GM18502 (cell line): ENCODE data around the gene SSTR5.

Experiments
- ATAC-seq: cut with Tn5 transposase; IDR thresholded peaks from one replicate; pipeline ENCODE4 v1.9.1; 2021; ENCODE audit warnings: mild to moderate bottlenecking; ENCODE audit not compliant: unreplicated experiment, poor library complexity

SSTR5 gene

DNA sequence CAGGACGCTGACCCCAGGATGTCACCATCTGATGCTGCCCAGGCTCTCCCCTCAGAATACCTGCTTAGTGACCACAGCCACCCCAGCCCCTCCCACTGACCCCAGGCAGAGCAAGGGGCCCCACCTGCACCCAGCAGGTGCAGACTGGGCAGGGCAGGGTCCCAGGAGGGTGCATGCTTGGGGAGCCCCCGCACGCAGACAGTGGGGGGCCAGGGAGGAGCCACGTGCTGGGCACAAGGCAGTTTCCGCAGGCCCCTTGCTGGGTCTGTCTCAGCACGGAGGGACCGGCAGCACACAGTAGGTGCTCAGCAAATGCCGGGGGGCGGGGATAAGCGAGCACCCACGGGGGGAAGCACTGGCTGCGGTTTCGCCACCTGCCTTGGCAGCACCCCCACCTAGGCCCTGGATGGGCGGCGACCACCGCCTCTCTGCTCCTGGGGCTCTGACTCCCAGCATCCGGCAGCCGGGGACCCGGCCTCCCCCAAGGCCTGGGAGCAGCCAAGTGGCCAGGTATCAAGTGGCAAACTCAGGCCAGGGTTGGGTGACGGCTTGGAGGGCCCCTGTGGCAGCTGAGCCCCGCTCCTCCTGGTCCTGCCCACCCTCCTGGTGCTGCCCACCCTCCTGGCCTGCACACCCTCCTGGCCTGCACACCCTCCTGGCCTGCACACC, 18.7 kb upstream of the SSTR5 start:
- ATAC-seq: no peak

DNA sequence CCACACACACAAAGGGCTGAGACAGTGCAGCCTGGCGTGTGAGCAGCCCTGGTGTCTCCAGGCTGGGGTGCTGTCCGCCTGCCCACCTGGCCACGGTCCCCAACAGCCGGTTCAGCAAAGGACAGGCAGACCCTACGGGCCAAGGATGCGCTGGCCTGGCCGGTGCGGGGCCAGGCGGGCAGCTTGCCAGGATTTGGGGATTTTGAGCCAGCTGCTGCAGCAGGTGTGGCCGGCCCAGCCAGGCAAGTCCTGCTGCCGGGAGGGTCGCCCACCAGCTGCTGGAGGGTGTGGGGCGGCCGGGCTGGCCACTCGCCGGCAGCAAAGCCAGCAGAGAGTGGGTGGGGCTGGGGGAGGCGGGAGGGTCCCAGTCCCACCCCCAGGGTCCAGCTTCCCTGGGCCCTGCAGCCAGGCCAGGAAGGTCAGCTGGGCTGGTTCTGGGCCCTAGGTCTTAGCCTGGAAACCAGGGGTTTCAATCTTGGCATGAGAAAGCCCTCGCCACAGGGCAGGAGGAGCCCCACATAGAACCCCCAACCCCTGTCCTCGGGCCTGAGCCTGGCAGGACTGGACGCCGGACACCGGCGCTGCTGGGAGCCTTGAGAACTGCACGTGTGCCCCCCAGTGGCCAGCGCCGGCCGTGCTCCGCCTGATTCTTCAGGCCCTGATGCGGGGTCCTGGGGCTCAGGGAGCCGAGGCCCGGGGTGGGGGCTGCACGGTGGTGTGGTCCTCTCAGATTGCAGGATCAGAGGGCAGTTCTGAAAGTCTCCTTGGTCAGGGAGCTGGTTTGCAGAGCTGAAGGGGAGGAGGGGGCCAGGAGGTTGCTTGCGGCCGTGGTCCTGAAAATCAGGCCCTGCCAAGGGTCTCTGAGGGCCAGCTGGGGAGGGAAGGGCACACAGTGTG, 17.6 kb upstream of the SSTR5 start:
- no peak for ATAC-seq

DNA sequence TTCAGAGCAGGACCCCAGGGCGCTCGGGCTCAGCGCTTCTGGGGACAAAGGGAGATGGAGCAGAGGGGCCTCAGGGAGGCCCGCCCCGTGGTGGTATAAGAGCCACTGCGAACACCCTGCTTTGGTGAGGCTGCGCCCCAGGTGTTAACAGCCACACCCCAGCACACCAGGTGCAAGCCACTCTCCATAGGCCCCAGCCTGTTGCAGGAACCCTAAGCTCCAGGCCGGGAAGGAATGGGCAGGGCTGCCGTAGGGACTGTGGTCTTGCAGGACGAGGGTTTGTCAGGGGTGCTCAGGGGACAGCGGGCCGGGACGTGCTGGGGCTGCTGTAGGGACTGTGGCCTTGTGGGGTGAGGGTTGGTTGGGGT, 17.0 kb upstream of the SSTR5 start:
- no peak for ATAC-seq

DNA sequence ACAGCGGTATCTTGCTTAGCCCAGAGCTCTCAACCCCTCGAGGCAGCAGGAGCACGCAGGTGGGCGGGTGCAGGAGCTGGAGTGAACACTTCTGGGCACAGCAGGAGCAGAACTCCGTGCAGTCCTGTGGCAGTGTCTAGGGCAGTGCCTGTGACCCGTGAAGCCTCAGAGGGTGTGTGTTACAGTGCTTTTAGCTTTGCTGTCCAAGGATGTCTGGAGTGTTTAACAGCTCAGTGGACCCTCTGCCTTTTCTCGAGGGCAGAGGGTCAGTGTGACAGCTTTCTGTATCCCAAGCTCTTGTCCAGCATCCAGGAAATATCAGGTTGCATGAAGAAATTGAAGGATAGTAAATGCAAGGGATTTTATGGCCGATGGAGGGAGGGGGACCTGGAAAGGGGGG, 16.4 kb upstream of the SSTR5 start:
- ATAC-seq: no peak

DNA sequence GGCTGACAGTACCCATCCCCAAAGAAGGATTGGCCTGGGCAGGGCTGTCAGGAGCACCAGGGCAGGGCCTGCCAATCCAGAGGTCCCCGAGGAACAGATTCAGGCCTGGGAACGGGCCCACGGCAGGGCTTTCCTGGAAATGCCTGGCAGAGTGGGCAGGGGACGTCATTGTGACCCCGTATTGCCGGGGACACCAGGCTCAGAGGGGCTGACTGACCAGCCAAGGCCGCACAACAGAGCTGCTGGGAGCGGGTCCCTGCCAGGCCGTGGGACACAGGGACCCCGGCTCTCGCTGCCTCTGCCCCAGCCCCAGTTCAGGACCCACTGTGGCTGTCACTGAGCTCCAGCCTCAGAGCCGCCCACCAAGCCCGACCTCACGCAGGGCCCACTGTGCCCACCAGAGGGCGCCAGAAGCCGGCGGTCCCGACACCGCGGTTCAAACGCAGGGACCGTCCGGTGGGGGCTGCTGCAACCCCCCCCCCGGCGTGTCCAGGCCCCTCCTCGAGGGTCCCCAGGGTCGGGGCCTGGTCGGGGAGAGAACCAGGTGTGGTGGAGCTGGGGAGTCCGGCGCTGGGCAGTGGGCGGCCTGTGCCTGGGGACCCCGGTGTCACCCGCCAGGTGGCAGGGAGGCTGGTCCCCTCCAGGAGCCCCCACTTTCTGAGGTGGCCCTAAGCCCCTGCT, 15.2 kb upstream of the SSTR5 start:
- ATAC-seq: no peak

DNA sequence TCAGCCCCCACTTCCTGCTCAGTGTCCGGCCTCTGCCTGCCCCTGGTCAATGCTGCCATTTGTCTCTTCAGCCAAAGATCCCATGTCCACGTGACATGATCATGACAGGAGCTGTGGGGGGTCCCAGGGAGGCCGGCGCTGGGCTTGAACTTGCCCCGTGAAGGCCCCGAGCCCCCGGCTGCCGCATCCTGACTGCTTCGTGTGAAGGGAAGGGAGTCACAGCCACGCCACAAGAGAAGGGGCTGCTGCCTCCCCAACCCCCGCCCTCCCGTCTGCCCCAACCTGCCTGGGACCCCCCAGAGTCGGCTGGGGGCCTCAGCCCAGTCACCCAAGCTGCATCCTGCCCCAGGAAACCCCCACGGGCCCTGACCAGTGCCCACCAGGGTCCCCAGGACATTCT, 14.3 kb upstream of the SSTR5 start:
- ATAC-seq: no peak

DNA sequence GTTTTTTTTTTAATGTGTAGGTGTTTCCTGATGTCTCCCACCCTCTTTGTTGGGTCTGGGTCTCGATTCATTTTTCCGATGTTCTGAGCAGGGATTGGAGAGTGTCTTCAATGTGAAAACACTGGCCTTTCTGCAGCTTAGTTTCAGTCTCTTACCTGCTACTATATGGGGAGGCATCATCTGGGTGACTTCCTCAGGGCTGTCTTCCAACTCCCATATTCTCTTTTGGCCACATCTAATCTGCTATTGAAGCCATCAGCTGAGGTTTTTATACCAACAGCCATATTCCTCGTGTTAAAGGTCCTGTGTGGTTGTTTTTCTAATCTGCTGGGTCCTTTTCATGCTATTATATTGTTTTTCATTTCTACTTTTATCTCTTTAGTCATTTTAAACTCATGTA, 13.2 kb upstream of the SSTR5 start:
- no peak for ATAC-seq

DNA sequence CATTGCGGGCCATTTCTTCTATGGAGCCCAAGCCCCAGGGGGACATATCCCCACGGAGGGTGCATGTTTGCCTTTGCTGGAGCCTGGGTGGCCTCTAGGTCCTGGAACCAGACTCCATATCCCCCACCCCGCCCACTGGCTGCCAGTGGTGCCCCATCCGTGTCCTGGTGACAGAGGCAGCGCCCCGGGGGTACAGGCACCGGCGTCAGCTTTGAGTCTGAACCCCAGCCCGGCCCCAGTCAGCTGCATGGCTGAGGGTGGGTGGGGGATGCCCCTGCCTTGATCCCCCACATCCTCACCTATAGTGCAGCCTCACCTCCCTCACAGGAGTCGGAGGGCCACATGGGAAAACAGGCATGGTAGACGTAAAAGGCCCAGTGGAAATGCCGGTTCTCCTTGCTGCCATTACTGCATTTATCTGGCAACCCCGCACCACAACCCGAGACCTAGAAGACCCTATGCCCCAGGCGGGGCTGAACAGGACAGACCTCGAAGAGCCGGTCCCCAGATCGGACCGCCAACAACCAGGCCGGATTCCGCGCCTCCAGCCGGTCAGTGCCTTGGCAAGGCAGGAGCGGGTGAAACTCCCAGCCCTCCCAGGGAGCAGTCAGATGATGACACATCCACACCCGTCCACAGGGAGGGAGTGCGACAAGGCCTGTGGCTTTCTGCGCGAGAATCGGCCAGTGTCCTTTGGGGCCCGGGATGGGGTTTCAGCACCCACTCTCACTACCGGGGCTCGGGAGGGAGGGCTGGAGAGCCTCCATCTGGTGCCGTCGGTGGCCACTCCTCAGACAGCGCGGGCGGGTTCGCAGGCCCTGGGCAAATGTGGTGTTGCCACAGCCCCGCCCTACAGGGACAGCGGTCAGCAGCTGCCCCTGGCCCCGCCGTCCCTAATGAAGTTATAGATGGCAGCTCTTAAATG, 11.9 kb upstream of the SSTR5 start:
- ATAC-seq: no peak

DNA sequence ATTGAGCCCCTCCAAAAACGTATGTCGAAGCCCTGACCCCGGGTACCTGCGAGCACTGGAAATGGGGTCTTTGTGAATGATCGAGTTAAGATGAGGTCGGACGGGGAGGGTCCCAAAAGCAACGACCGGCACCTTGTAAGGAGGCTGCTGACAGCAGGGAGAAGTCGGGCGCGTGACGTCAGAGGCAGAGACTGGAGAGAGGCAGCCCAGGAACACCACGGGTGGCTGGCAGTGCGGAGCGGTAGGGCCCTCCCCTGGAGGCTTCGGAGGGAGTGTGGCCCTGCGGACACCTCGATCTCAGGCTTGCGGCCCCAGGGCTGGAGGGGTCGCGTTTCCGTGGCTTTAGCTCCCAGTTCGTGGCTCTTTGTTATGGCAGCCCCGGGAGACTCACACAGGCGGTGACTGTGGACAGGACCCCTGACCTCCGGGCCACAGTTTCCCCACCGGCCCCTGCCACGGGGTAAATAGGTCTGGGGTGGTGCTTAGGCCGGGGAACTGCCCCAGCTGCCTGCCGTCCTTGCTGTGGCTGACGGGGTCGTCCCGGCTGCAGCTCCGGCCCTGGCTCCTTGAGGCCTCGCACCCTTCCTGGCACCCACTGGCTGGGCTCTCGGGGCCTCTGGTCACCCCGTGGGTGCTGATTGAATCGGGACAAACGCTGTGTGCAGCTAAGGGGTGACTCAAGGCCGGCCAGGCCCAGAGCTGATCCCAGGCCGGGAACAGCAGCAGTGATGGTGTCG, 10.6 kb upstream of the SSTR5 start:
- no peak for ATAC-seq

DNA sequence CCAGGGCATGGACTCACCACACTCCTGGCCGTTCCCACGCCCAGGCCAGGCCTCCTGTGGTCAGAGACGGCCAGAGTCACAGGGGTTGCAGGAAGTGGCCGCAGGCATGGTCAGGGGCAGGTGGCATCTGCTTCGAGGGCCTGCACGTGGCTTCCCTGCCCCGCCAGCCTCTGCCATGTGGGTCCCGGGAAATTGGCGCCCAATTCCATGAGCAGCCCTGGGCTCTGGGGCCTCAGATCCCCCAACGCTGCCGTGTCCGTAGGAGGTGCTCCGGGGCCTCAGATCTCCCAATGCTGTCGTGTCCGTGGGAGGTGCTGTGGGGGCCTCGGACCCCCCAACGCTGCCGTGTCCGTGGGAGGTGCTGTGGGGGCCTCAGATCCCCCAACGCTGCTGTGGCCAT, 9.7 kb upstream of the SSTR5 start:
- no peak for ATAC-seq

DNA sequence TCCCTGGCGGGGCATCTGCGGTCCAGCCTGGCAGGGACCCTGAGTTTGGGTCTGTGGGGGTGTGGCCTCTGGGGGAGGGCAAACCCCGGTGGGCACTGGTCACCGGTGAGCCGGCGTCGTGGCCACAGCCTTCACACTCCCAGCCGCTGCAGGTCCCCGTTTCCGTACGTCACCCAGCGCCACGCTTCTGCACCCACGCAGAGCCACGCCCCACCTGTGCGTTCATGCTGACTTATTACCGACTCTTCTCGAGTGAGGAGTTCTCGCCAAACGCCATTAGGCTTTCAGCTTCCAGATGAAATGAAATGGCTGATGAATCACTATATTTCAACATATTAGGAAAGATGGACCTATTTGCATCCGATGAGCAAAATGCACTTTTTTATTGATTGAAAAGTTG, 8.8 kb upstream of the SSTR5 start:
- no peak for ATAC-seq

DNA sequence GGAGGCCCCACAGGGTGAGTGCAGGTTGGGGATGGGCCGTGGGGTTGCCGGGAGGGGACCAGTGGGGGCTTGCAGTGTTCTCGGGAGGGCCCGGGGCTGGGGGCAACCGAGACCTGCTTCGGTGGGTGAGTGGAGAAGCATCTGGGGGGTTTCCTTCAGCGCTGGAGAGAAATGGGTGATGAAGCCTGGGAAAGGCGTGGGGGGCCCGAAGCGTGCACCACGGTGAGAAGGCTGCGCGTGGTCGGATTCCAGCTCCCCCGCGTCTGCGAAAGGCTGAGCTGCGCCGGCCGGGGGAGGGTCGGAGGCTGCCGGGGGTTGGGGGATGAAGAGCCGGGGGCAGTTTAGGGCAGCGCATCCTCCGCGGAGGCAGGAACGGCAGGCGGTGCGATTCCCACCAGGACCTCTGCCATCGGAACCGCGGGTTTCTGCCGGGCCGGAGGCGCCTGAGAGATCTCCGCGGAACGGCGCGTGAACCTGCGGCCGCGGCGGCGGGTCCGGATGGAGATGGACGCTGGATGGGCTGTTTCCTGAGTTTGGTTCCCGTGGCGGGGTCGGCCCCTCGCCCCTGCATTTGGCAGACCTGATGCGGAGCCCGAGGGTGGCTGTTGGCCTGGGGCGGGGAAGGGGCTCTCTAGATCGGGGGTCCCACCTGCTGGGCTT, 6.9 kb upstream of the SSTR5 start:
- no peak for ATAC-seq

DNA sequence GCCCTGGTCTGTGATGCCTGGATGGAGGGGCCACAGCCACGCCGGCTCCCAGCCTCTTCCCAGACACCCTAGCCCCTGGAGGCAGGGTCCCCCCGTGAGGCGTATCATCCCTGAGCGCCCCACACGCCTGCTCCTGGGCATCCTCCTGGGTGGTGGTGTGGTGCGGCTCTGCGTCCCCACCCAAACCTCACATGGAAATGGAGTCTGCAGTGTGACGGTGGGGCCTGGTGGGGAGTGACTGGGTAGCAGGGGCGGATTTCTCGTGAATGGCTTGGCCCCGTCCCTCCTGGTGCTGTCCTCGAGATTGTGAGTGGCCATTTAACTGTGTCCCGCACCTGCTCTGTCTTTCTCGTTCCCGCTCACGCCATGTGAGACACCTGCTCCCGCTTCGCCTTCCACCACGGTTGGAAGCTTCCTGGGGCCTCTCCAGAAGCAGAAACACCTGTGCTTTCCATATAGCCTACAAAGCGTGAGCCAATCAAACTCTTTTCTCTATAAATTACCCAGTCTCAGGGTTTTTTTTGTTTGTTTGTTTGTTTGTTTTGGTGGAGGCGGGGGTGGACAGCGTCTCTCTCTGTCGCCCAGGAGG, 5.9 kb upstream of the SSTR5 start:
- ATAC-seq: no peak

DNA sequence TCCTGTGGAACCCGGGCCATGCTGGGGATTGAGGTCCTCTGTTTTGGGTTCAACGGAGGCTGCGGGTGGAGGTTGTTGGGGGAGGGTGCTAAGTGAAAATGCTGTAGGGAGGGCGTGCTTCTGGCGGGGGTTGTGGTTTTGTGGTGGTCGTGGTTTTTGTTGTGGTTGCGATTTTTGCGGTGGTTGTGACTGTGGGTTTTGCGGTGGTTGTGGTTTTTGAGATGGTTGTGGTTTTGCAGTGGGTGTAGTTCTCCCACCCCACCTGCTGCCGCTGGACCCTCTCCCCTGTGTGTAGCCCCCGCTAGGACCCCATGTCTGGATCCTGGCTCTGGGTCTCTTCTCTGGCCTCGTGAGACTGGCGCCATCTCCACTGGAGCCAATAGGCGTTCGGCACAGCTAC, 4.9 kb upstream of the SSTR5 start:
- ATAC-seq: no peak

DNA sequence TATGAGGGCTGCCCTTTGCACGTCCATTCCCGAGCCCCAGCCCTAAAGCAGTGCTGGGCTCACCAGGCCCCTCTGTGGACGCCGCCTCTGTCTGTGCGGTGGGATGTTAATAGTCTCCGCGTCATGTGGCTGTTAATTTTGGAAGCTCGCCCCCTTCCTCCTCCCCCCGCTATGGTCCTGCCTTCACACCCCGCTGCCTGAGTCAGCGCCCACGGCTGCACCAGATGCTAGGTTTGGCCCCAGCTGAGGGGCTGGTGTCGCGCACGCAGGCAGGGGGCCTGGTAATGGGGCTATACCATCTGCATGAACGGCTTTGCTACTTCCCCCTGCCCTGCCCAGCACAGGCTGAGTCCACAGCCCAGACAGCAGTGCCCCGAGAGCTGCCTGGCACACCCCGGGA, 4.1 kb upstream of the SSTR5 start:
- no peak for ATAC-seq

DNA sequence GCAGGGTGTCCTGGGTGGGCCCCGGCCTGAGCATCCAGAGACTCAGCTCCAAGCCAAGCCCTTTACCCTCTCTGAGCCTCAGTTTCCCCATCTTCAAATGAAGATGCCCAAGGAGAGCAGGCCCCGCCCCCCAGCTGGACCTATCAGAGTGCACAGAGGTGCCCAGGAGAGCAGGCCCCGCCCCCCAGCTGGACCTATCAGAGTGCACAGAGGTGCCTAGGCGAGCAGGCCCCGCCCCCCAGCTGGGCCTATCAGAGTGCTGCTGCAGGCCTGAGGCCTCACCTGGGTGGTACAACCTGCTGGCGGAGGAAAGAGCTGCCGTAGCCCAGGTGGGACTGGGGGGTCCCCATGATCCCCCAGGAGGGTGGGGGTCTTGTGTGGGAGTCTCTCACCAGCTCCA, 3.4 kb upstream of the SSTR5 start:
- ATAC-seq: no peak

DNA sequence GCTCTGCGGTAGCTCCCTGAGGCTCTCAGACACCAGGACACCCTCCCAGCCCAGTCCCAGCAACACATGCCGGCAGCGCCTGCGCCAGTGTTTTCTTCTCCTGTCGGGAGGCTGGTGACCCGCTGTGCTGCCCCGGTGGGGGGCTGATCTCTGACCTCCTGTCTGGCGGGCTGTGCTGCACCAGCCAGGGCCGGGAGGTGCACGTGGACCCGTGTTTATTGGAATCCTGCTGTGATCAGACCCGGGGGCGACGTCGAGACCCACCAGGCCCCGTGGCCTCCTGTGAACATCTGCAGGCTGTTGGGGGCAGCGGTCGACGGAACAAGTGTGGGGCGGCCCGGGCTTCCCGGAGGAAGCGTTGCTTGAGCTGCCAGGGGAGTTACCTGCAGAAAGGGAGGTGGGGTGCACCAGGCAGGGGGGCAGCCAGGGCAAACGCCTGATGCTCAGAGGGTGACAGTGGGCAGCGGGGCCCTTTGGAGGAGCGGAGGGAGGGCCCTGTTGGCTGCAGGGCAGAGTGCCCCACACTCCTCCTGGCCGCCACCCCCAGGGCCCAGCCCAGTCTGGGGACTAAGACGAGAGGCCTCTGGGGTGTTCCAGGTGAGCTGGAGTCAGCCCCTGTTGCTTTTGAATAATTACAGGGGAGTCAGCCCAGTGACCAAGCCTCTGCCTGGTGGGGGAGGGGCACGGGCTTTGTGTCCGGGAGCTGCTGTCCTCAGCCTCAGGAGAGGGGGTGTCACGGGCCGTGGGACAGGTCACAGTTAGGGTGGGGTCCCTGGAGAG, 2.3 kb upstream of the SSTR5 start:
- ATAC-seq: no peak

DNA sequence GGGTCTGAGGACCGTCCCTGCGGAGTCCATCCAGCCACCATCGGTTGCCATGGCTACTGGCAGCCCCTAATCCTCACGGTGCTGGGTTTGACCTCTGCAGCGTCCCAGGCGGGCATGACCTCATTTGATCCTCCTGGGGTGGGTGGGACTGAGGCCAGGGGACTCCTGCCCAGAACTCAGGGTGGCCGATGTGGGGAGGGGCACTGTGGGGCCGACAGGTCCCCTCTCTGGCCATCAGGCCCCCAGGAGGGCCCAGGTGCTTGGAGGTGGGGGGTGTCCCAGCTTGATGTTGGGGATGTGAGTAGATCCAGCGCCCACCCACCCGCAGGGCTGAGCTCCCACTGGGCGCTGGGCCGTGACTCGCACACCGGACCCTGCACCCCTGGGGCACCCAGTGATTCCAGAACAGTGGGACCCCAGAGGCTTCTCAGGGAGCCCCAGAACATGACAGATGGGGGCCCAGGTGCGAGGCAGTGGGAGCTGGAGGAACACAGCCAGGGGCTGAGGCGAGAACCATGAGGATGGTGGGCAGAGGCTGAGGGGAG, 1.6 kb upstream of the SSTR5 start:
- ATAC-seq: no peak
